HepG2 (cell line): ENCODE data around the gene ADCY1. TPM values are rescaled to one million over a fixed set of nuclear protein-coding genes. Genes with fewer than 3 reads are reported as not detected.

ENCODE experiments used
- ATAC-seq: fragments of 200-7000 bp; cut with Tn5 transposase; 3 replicates; pipeline ENCODE4 v1.9.1; 2020; ENCODE audit warnings: mild to moderate bottlenecking, moderate library complexity
- BruUV-seq: library from RNA; stranded (reverse); fragments of 400-500 nt; replicated peaks from 2 replicates; lab custom pipeline; 2021; lab: Mats Ljungman, UMichigan
- CTCF ChIA-PET: fragments of 300-600 bp; formaldehyde crosslinking; extraction: SDS; loops from one replicate; lab custom pipeline; 2021; ENCODE audit warnings: low total read pairs, inconsistent platforms, low intra/inter-chr PET ratio; lab: Yijun Ruan, JAX
- POLR2A ChIA-PET: fragments of 350-600 bp; sonication (Branson Sonifier 250); formaldehyde crosslinking; loops from one replicate; lab custom pipeline; 2020; ENCODE audit warnings: antibody characterized with exemption, inconsistent platforms; lab: Yijun Ruan, JAX
- DNase-seq: peaks from one replicate; pipeline ENCODE4 v3.0.0-alpha.2; 2015; ENCODE audit warnings: low spot score
- FAIRE-seq: peaks from 3 replicates; lab custom pipeline; 2011; peaks lifted over from hg19 to GRCh38; lab: Jason Lieb, UNC
- H2AFZ ChIP-seq: one replicate; pipeline ENCODE4 v1.6.1; 2011; ENCODE audit warnings: low read length, inconsistent platforms
- H3K27ac ChIP-seq: fragments of 300-600 bp; 3 replicates; pipeline ENCODE4 v1.8.0; 2011; ENCODE audit warnings: mixed run types, mild to moderate bottlenecking, mixed read lengths, low read length, inconsistent platforms; ENCODE audit not compliant: insufficient read depth; ENCODE audit errors: extremely low read length
- H3K27me3 ChIP-seq, 2 experiments: fragments of 200-600 bp in 1 of 2; 2 replicates in 1 of 2; 3 replicates in 1 of 2; pipeline versions ENCODE4 v1.6.0 to v1.8.0; 2011; ENCODE audit warnings: low read length in 2 of 2, mild to moderate bottlenecking in 2 of 2, moderate library complexity in 2 of 2, inconsistent platforms in 1 of 2; ENCODE audit not compliant: insufficient read depth in 2 of 2, control insufficient read depth in 1 of 2
- H3K36me3 ChIP-seq, 2 experiments: fragments of 200-600 bp in 1 of 2; replicated peaks in 1 of 2; 2 replicates in 1 of 2; 3 replicates in 1 of 2; pipeline versions ENCODE4 v1.5.1 to v1.8.0; 2011; ENCODE audit warnings: low read length in 2 of 2, inconsistent platforms in 1 of 2; ENCODE audit not compliant: insufficient read depth in 2 of 2, control insufficient read depth in 1 of 2
- H3K4me1 ChIP-seq: 2 replicates; pipeline ENCODE4 v1.5.1; 2012; ENCODE audit warnings: low read length, inconsistent platforms; ENCODE audit not compliant: insufficient read depth
- H3K4me2 ChIP-seq: 2 replicates; pipeline ENCODE4 v1.6.0; 2011; ENCODE audit warnings: low read depth, low read length, inconsistent platforms
- H3K4me3 ChIP-seq, 3 experiments: fragments of 200-600 bp in 1 of 3; sonication (generic), shearing (Covaris generic) in 1 of 3; replicated peaks in 1 of 3; 2 replicates each; pipeline ENCODE4 v1.5.1; 2011 to 2016; ENCODE audit warnings: low read length in 3 of 3, inconsistent platforms in 2 of 3, low read depth in 2 of 3, mild to moderate bottlenecking in 2 of 3, control low read depth in 1 of 3, mixed read lengths in 1 of 3; ENCODE audit not compliant: insufficient read depth in 1 of 3
- H3K79me2 ChIP-seq: one replicate; pipeline ENCODE4 v1.6.1; 2011; ENCODE audit warnings: low read length, inconsistent platforms; ENCODE audit not compliant: insufficient read depth
- H3K9ac ChIP-seq: 2 replicates; pipeline ENCODE4 v1.6.0; 2011; ENCODE audit warnings: mild to moderate bottlenecking, low read depth, low read length, inconsistent platforms; ENCODE audit not compliant: insufficient read depth
- H3K9me3 ChIP-seq: 2 replicates; pipeline ENCODE4 v1.5.1; 2012; ENCODE audit warnings: mild to moderate bottlenecking, low read length
- H4K20me1 ChIP-seq: 2 replicates; pipeline ENCODE4 v1.6.0; 2011; ENCODE audit warnings: inconsistent platforms, mild to moderate bottlenecking, low read length, moderate library complexity; ENCODE audit not compliant: insufficient read depth
- DRAP1 ChIP-seq: IDR thresholded peaks from 2 replicates; pipeline ENCODE4 v1.6.1; 2016; ENCODE audit warnings: missing genetic modification reagents, missing compliant biosample characterization
- MEIS1 ChIP-seq: sonication (generic); formaldehyde crosslinking; IDR thresholded peaks from 2 replicates; pipeline ENCODE4 v1.9.0; 2021; ENCODE audit warnings: mild to moderate bottlenecking, missing genetic modification reagents, moderate library complexity, borderline replicate concordance
- NBN ChIP-seq: fragments of 450-650 bp; conservative IDR thresholded peaks from 2 replicates; pipeline ENCODE4 v1.6.1; 2017
- NCOR1 ChIP-seq: fragments of 200-600 bp; sonication (generic); IDR thresholded peaks from 2 replicates; pipeline ENCODE4 v1.7.0; 2017; ENCODE audit warnings: antibody characterized with exemption, low read length, borderline replicate concordance
- NKX3-1 ChIP-seq: sonication (generic); formaldehyde crosslinking; IDR thresholded peaks from 2 replicates; pipeline ENCODE4 v1.5.0; 2020; ENCODE audit warnings: missing genetic modification reagents
- NR2F1 ChIP-seq, 2 experiments: fragments of 450-650 bp in 1 of 2; formaldehyde crosslinking in 1 of 2; IDR thresholded peaks; 2 replicates each; pipeline versions ENCODE4 v1.5.0 to v1.6.1; 2016 to 2020; ENCODE audit warnings: mild to moderate bottlenecking in 1 of 2, missing compliant biosample characterization in 1 of 2, missing genetic modification reagents in 1 of 2, moderate library complexity in 1 of 2
- RAD21 ChIP-seq: fragments of 450-650 bp; formaldehyde crosslinking; IDR thresholded peaks from 2 replicates; pipeline ENCODE4 v1.5.0; 2020; ENCODE audit warnings: mild to moderate bottlenecking
- SALL1 ChIP-seq: sonication (generic); formaldehyde crosslinking; IDR thresholded peaks from 2 replicates; pipeline ENCODE4 v1.8.0; 2022; ENCODE audit warnings: mild to moderate bottlenecking, missing genetic modification reagents
- SAP130 ChIP-seq: IDR thresholded peaks from 2 replicates; pipeline ENCODE4 v1.6.1; 2016; ENCODE audit warnings: low read depth
- SOX5 ChIP-seq: IDR thresholded peaks from 2 replicates; pipeline ENCODE4 v1.6.1; 2016; ENCODE audit warnings: borderline replicate concordance
- ZFP82 ChIP-seq: sonication (generic); formaldehyde crosslinking; IDR thresholded peaks from 2 replicates; pipeline ENCODE4 v1.5.1; 2020; ENCODE audit warnings: mild to moderate bottlenecking, missing genetic modification reagents, borderline replicate concordance
- ZMYM4 ChIP-seq: sonication (generic); formaldehyde crosslinking; IDR thresholded peaks from 2 replicates; pipeline ENCODE4 v1.8.1; 2023; ENCODE audit warnings: mild to moderate bottlenecking, missing genetic modification reagents
- ZNF672 ChIP-seq: sonication (generic); formaldehyde crosslinking; IDR thresholded peaks from 2 replicates; pipeline ENCODE4 v1.8.1; 2022; ENCODE audit warnings: missing genetic modification reagents
- ZNF710 ChIP-seq: sonication (generic); formaldehyde crosslinking; IDR thresholded peaks from 2 replicates; pipeline ENCODE4 v1.5.0; 2020; ENCODE audit warnings: mild to moderate bottlenecking, missing genetic modification reagents, borderline replicate concordance
- ZSCAN29 ChIP-seq: sonication (generic); formaldehyde crosslinking; conservative IDR thresholded peaks from 2 replicates; pipeline ENCODE4 v1.4.0; 2020; ENCODE audit warnings: mild to moderate bottlenecking, missing genetic modification reagents
- ZZZ3 ChIP-seq: sonication (generic); formaldehyde crosslinking; IDR thresholded peaks from 2 replicates; pipeline ENCODE4 v1.4.0; 2020; ENCODE audit warnings: missing genetic modification reagents, mild to moderate bottlenecking, borderline replicate concordance
- WGBS: methylation state at CpG from one replicate; pipeline ENCODE4 v1.1.6; 2017; ENCODE audit warnings: low lambda C conversion rate; 5-methylcytosine and 5-hydroxymethylcytosine counted together
- in situ Hi-C: cut with HindIII; loops from 2 replicates; pipeline ENCODE4 v1.10.0; 2017; ENCODE audit warnings: low pct_unique_long_range_greater_than_20kb; ENCODE audit not compliant: extremely low pct_ligation_motif_present
- intact Hi-C: fragments of 100-400 bp; cut with micrococcal nuclease; formaldehyde crosslinking; loops from one replicate; pipeline ENCODE4 v1.10.0; 2022; ENCODE audit not compliant: unreplicated experiment
- polyA plus RNA-seq, 8 experiments: library from polyadenylated mRNA; depleted of rRNA in 3 of 8; stranded (reverse) in 7 of 8; unstranded in 1 of 8; fragments of >200 nt; fragmentation: Illumina TruSeq in 4 of 8; extraction: Trizol in 4 of 8; gene quantifications; 2 replicates each; pipeline versions ENCODE4 v1.2.1 to v1.2.3, GENCODE V29; 2011 to 2016; ENCODE audit warnings: low read depth in 4 of 8, missing spikeins in 1 of 8, mixed read lengths in 1 of 8; ENCODE audit not compliant: insufficient read depth in 1 of 8
- total RNA-seq, 5 experiments: library from RNA; depleted of rRNA; stranded (reverse); fragments of >200 nt; fragmentation: Illumina TruSeq; extraction: Trizol; gene quantifications; 2 replicates each; pipeline ENCODE4 v1.2.3, GENCODE V29; 2016; ENCODE audit warnings: low read depth in 1 of 5

ADCY1 gene
- total and polyA plus RNA-seq, 2 of the 13 experiments (the other 11 are each of a cell fraction or from before 2014, with no cell fraction given) = 0.80 to 1.2 TPM

GRCh38 chr7:45595809-45596664 is 21.9 kb downstream of the ADCY1 start:
- Histone ChIP-seq H4K20me1 (no peaks in the 10 kb centered on the region), H3K4me1 (no peaks in the 10 kb centered on the region), H3K9ac (no peak overlapping the region), H3K79me2 (no peaks in the 10 kb centered on the region), H3K4me3 (no peak overlapping the region), H3K27ac (no peak overlapping the region), H3K9me3 (no peaks in the 10 kb centered on the region), H3K4me2 (no peak overlapping the region), H3K36me3 (no peaks in the 10 kb centered on the region), H2AFZ (no peak overlapping the region), H3K27me3 (peaks cover 1 to 13% of the 10 kb centered on the region in 2 experiments; a peak in 3 of 5 replicates)
- in situ Hi-C loops (loop anchor here (25.0 kb wide), 1 partner anchor 434 kb away; the partner anchor contains the start of gene RAMP3), intact Hi-C loops (no loop called here)
- ATAC-seq = no peak
- TF ChIP-seq DRAP1 (CRISPR knock-in tag) (no peak), ZNF672 (CRISPR knock-in tag) (no peak), NR2F1 (CRISPR knock-in tag; IDR thresholded peaks at IDR 0.05) (no peak), SAP130 (CRISPR knock-in tag) (no peak), NCOR1 (no peak), MEIS1 (CRISPR knock-in tag) (no peak)
- no peak for DNase-seq
- no TSS peak for BruUV-seq
- FAIRE-seq = no peak
- CTCF ChIA-PET = no interaction called here
- 14% methylated on average over 5 of the region's 9 CpGs for WGBS
- POLR2A ChIA-PET = no interaction called here

- POLR2A ChIA-PET = no interaction called here
- WGBS = 40% methylated on average over 7 of the region's 7 CpGs
- Histone ChIP-seq H3K9me3 (no peaks in the 10 kb centered on the region), H3K27ac (no peak overlapping the region), H4K20me1 (no peaks in the 10 kb centered on the region), H3K79me2 (no peaks in the 10 kb centered on the region), H3K9ac (no peak overlapping the region), H3K4me1 (no peaks in the 10 kb centered on the region), H3K27me3 (peaks cover 1 to 9% of the 10 kb centered on the region in 2 experiments; a peak in 2 of 5 replicates), H3K36me3 (no peaks in the 10 kb centered on the region), H3K4me3 (no peak overlapping the region), H2AFZ (no peak overlapping the region), H3K4me2 (no peak overlapping the region)
- no TSS peak for BruUV-seq
- no peak for DNase-seq
- in situ Hi-C loops (loop anchor here (25.0 kb wide), 1 partner anchor 434 kb away; the partner anchor contains the start of gene RAMP3), intact Hi-C loops (no loop called here)
- CTCF ChIA-PET = no interaction called here
- FAIRE-seq = no peak
- no peak for ATAC-seq
- TF ChIP-seq ZFP82 (CRISPR knock-in tag) (no peak), ZZZ3 (CRISPR knock-in tag) (no peak), ZMYM4 (no peak), RAD21 (CRISPR knock-in tag) (no peak), NBN (no peak), SOX5 (no peak), ZSCAN29 (no peak), NKX3-1 (CRISPR knock-in tag) (no peak), SALL1 (no peak), ZNF710 (CRISPR knock-in tag) (no peak)
Measured at GRCh38 chr7:45596665-45597095, 22.5 kb downstream of the ADCY1 start.
